Skin of body (tissue), 2 donors: ENCODE data around the gene SPSB2. TPM values are rescaled to one million over a fixed set of nuclear protein-coding genes. Genes with fewer than 3 reads are reported as not detected.
A peak's percentile ranks its signal among the peaks of the same experiment; 100 is the strongest.
"Not testable (repeated sequence)": the region's sequence is repeated elsewhere in the genome, so short reads cannot be mapped to it uniquely, and the experiment has no call there.

Experiments
- DNase-seq: peaks from one replicate; lab custom pipeline; 2025; lab: John Stamatoyannopoulos, UW
- total RNA-seq: library from RNA; depleted of rRNA; stranded (reverse); fragments of >200 nt; gene quantifications from one replicate; pipeline ENCODE4 v1.2.3, GENCODE V29; 2014

Gene SPSB2
- total RNA-seq, 1 donor from 2014 or later: 3.1 TPM

DNA sequence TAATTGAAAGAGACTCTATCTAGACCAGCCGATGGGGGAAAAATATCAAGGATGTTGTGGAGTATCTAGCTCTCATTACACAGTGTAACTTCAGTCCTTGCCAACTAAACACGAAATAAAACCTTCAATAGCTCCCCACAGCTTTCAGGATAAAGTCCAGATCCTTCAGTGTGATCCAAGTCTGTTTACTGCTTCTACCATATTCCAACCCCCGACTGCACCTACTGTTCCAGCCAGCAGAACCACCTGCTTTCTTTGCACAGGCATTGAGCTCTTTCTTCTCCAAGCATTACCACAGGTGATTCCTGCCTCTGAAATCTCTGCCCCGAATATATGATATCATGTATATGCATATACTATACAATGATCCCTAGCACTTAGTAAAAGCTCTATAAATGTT is 29.3 kb upstream of the SPSB2 start:
- no peak for DNase-seq

DNA sequence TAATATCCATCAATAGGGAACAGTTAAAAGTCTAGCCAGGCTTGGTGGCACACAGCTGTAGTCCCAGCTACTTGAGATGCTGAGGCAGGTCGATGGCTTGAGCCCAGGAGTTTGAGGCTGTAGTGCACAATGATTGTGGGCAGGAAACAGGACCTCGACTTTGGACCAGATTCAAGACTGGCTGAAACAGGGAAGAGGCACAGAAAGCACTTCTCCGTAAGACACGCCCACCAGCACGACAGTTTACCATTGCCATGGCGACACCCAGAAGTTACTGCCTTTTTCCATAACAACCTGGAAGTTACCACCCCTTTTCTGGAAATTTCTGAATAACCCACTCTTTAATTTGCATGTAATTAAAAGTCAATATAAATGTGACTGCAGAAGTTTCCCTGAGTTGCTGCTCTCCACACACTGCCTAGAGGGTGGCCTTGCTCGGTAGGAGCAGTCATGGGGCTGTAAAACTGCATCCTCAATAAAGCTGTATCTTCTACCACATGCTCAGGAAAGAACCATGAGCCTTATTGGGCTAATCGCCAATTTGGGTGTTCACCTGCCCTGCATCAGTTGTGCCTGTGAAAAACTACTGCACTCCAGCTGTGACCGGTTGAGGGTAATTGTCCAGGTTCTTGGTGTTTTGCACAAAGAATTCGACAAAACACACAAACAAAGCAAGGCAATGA is 26.9 kb upstream of the SPSB2 start:
- DNase-seq: no peak

DNA sequence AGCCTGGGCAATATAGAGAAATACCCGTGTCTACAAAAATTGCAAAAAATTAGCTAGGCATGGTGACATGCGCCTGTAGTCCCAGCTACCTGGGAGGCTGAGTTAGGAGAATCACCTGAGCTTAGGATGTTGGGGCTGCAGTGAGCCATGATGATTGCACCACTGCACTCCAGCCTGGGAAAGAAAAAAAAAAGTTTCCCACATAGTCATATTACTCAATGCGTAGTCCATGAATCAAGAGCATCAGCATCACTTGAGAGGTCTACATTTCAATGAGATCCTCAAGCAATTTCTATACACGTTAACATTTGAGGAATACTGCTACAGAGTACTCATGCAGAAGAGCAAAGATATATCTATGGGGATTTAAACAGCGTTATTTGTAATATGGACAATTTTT is 26.3 kb upstream of the SPSB2 start:
- no peak for DNase-seq

DNA sequence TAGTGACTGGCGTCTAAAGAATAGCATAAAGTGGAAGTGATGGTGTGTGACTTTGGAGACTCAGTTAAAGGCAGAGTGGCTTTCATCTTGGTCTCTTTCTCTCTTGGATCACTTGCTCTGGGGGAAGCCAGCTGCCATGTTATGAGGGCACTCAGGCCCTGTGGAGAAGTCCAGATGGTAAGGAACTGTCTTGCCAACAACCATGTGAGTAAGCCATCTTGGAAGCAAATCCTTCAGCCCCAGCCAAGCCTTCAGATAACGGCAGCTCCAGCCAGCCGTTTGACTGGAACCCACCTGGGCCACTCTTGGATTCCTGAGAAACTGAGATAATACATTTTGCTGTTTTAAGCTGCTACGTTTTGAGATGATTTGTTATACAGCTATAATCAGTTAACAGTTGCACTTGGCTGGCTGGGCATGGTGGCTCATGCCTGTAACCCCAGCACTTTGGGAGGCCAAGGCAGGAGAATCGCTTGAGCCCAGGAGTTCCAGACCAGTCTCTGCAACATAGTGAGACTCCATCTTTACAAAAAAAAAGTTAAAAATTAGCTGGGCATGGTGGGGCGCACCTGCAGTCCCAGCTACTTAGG is 23.8 kb upstream of the SPSB2 start:
- DNase-seq: no peak

DNA sequence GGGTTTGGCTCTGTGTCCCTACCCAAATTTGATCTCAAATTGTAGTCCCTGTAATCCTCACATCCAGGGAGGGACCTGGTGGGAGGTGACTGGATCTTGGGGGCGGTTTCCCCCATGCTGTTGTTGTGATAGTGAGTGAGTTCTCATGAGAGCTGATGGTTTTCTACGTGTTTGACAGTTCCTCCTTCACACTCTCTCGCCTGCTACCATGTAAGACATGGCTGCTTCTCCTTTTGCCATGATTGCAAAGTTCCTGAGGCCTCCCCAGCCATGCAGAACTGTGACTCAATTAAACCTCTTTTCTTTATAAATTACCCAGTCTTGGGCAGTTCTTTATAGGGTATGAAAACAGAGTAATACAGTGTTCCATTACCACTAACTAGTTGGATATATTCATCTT is 21.2 kb upstream of the SPSB2 start:
- no peak for DNase-seq

DNA sequence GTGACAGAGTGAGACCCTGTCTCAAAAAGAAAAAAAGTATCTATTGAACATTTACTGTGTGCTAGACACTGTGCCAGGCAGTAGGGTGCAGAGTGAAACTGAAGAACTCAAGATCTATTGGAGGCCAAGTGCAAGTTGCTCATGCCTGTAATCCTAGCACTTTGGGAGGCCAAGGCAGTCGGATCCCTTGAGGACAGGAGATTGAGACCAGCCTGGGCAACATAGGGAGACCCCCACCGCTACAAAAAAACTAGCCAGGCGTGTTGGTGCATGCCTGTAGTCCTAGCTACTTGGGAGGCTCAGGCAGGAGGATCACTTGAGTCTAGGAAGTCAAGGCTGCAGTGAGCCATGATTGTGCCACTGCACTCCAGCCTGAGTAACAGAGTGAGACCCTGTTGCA is 19.6 kb upstream of the SPSB2 start:
- not testable (repeated sequence) for DNase-seq

DNA sequence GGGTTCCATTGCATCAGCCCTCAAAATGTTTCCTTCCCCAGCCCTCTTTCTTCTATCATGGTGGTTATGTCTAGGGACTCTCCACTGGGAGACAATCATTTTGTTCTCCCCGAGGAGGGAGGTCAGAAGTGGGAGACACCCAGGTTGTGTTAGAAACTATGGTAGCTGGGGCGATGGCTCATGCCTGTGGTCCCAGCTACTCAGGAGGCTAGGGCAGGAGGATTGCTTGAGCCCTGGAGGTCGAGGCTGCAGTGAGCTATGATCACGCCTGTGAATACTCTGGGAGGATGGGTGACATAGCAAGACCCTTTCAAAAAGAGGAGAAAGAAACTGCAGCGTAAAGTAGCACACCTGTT is 18.5 kb upstream of the SPSB2 start:
- DNase-seq: no peak

DNA sequence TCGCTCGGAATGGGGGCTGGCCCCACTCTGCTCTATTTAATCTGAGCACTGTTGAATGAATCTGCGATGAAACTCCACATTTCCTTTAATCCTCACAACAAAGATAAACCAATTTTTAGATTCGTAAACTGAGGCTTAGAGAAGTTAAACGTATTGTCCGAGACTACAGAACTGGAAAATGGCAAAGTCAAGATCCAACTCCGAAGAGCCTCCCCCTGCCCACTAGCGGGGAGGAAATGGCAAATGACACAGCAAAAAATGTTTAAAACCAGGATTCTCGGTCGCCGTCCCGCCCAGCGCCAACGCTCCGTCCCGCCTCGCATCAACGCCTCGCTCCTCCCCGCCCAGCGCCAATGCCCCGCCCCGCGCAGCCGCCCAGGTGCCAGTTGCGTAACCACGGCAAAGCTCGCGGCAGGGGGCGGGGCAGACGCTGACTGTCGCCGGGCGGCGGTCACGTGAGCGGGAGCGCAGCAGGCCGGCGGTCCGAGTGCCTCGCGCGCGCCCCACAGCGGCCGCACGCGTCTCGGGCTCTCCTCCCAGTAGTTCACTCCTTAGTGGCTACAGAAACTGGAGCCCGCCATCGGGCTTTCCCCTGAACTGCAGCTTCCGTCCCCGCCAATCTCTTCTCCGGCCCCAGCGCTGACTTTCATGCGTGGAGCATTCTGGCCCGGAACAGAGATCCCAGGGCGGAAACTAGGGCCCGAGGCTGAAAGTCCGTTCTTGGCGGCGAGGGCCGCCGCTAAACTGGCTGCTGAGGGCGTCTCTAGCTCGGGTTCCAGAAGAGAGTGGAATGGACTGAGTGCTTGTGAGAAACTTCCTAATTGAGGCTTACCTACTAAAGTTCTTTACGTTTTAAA is 17.9 kb upstream of the SPSB2 start:
- peak; percentile 96 for DNase-seq

DNA sequence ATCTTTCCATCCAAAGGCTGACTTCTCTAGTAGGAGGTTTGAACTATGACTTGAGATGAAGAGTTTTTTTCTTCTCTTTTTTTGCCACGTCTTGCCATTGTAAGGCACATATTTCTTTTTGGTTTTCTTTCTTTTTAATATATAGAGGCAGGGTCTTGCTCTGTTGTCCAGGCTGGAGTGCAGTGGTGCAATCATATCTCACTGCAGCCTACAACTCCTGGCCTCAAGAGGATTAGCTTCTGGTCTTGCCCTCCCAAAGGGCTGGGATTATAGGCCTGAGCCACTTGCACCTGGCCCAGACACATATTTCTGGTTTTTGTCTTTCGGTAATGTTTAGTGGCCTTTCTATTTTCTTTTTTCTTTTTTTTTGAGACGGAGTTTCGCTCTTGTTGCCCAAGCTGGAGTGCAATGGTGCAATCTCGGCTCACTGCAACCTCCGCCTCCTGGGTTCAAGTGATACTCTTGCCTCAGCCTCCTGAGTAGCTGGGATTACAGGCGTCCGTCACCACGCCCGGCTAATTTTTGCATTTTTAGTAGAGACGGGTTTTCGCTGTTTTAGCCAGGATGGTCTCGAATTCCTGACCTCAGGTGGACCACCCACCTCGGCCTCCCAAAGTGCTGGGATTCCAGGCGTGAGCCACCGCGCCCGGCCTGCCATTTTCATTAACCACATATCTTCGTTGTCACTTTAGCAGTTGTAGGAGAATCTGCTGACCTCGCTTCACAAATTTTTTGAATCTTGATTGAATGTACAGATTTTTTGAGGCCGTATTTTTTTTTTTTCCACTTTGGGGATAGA is 16.9 kb upstream of the SPSB2 start:
- not testable (repeated sequence) for DNase-seq

DNA sequence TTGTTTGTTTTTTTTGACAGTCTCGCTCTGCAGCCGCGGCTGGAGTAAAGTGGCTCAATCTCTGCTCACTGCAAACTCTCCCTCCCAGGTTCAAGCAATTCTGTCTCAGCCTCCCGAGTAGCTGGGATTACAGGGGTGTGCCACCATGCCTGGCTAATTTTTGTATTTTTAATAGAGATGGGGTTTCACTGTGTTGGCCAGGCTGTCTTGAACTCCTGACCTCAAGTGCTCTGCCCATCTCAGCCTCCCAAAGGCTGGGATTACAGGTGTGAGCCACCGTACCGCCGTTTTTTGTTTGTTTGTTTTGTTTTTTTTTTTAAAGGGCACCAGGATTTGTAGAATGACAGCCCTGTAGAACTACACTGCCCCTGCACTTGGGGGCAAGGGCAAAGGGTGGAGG is 15.7 kb upstream of the SPSB2 start:
- not testable (repeated sequence) for DNase-seq

DNA sequence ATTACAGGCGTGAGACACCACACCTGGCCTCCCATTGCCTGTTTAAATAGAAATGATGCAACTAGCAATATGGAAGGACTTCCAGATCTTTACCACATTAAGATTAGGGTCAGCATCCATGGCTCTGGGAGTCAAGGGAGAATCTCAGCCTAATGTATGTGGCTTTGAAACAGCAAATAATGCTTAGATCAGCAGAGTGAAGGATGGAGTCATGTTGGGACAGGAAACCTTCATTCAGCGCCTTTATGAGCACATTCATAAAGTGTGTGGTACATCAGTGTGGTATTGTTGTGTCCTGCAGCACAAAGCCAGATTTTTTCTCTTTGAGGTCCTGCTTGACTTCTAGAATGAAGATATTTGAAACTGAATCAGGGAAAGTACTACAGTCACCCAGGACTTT is 15.3 kb upstream of the SPSB2 start:
- no peak for DNase-seq

DNA sequence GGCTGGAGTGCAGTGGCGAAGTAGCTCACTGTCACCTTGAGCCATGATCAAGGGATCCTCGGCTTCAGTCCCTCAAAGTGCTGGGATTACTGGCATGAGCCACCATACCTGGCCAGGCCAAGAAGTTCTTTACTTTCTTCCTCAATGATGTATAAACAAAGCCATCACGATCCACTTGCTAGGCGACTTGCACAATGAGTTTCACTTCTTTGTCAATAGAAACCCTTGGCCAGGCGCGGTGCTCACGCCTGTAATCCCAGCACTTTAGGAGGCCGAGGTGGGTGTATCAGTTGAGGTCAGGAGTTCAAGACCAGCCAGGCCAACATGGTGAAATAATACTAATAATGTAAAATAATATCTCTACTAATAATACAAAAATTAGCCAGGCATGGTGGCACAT is 14.4 kb upstream of the SPSB2 start:
- no peak for DNase-seq

DNA sequence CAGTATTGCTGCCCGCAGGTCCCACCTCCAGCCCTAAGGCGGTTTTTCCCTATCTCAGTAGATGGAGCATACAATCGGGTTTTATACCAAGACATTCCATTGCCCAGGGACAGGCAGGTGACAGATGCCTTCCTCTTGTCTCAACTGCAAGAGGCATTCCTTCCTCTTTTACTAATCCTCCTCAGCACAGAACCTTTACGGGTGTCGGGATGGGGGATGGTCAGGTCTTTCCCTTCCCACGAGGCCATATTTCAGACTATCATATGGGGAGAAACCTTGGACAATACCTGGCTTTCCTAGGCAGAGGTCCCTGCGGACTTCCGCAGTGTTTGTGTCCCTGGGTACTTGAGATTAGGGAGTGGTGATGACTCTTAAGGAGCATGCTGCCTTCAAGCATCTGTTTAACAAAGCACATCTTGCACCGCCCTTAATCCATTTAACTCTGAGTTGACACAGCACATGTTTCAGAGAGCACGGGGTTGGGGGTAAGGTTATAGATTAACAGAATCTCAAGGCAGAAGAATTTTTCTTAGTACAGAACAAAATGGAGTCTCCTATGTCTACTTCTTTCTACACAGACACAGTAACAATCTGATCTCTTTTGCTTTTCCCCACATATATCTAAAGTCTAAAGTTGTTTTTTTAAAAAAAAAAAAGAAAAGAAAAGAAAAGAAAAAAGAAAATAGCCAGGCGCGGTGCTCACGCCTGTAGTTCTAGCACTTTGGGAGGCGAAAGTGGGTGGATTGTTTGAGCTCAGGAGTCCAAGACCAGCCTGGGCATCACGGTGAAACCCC is 13.3 kb upstream of the SPSB2 start:
- not testable (repeated sequence) for DNase-seq

DNA sequence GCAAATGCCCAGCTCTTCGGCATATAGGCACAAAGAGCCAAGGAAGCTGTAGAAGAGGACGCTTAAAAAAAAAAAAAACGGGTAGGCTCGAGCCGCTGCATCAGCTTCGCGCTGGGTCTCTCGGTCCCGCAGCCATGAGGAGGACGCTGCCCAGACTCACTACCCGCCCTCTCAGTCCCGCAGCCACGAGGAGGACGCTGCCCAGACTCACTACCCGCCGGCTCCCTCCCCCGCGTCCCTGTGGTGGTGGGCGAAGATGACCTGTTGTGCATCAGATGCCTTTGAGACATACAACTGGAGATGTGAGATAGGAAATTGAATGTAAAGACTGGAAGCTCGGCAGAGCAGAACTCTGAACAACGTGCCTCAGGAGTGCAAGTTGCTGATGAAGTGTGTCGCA is 11.4 kb upstream of the SPSB2 start:
- no peak for DNase-seq

DNA sequence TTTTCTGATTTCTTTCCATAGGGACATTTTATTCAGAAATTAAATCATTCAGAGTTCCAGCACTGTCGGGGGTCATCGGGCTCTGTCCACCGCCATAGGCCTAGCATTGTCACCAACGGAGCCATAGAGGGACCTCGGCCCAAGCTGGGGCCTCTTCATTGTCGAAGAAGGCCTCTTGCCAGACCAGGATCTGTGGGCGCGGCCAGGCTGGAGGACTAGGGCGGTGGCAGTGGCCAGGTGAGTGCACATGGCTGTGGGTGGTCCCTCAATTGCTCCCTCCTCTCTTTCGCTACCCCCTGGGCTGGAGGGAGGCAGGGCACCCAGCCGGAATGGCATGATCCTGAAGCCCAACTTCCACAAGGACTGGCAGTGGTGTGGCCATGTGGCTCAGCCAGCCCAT is 10.6 kb upstream of the SPSB2 start:
- no peak for DNase-seq

DNA sequence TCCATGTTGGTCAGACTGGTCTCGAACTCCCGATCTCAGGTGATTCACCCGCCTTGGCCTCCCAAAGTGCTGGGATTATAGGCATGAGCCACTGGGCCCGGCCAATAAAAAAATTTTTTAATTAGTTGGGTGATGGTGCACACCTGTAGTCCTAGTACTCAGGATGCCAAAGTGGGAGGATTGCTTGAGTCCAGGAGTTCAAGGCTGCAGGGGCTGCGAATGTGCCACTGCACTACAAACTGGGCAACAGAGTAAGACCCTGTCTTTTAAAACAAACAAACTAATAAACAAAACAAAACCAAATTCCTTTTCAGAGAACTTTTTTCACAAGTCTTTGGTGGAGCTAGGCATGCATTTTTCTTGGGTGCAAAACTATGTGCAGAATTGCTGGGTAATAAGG is 10.1 kb upstream of the SPSB2 start:
- no peak for DNase-seq

DNA sequence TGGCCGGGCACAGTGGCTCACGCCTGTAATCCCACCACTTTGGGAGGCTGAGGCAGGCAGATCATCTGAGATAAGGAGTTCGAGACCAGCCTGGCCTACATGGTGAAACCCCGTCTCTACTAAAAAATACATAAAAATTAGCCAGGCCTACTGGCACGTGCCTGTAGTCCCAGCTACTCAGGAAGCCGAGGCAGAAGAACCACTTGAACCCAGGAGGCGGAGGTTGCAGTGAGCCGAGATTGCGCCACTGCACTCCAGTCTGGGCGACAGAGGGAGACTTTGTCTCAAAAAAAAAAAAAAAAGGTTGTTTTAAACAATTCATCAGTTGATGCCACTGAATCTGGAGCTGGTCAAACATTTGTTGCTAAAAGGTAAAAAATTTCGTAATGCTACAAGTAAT is 6.7 kb upstream of the SPSB2 start:
- not testable (repeated sequence) for DNase-seq

DNA sequence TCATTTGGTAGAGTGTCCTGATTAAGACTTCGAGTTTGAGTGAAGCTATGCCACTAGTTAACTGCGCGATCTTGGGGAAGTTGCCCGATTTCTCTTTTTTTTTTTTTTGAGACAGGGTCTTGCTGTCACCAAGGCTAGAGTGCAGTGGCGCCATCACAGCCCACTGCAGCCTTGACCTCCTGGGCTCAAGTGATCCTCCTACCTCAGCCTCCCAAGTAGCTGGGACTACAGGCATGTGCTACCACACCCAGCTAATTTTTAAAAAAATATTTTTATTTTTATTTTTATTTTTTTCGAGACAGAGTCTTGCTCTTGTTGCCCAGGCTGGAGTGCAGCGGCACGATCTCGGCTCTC is 889 bp upstream of the SPSB2 start:
- not testable (repeated sequence) for DNase-seq

DNA sequence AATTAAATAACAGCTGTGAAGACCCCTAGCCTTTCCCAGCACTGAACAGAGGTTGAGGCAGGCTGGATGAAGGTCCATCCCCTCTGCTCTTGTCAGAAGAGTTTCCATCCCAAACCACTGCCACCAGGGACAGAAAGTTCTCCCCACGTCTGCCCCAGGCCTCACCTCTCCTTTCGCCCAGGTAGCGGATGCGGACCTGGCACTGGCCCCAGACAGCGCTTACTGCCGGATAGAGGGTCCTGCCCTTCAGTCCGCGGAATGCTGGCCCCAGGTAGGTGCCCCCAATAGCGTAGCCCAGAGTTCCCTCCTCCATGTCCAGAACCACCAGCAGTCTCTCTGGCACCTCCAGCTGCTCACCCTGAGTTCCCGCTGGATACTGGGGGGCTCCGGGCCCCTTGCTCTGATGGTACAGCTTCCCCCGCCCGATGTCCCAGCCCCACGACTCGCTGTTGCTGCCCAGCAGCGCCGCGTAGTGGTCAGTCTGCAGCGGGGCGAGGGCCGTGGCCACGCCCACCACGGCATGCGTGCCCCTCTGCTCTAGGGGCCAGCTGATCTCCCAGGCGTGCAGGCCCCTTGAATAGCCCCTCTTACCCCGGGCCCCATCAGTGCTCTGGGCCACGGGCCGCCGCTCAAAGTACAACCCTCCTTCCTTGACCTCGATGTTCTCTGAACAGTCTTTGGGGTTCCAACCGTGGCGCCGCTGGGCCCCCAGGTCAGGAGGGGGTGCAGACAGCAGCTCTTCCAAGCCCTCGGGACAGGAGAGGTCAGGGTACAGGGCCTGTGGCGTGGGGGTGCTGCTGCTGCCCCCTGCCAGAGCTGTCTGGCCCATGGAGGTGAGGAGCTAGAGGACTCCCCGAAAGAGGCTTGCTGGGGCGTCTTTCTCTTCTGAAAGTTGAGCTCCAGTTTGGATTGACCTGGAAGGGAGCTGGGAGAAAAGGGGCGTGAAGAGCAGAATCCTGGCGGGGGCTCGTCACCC is 742 bp downstream of the SPSB2 start:
- DNase-seq: no peak
